Fibroblast of villous mesenchyme (primary cell): Measurements from ENCODE around the gene EDAR. TPM values are rescaled to one million over a fixed set of nuclear protein-coding genes. Genes with fewer than 3 reads are reported as not detected.

Experiments used
- DNase-seq: peaks from one replicate; pipeline ENCODE4 v3.0.0-alpha.2; 2010; ENCODE audit warnings: low read depth
- H3K4me3 ChIP-seq: 2 replicates; pipeline ENCODE4 v1.5.1; 2011; ENCODE audit warnings: low read depth, mild to moderate bottlenecking, low read length
- total RNA-seq: library from RNA; depleted of rRNA; stranded (reverse); fragments of >200 nt; gene quantifications from 2 replicates; pipeline ENCODE4 v1.2.3, GENCODE V29; 2012
- TF ChIP-seq, protein P1 (sequence below): IDR thresholded peaks from 2 replicates; pipeline ENCODE4 v1.5.1; 2012; ENCODE audit warnings: low read depth, mild to moderate bottlenecking, low read length; ENCODE audit not compliant: insufficient read depth

The EDAR gene
- total RNA-seq, 1 donor: not detected

- H3K4me3 ChIP-seq: no peak overlapping the region
- no peak for DNase-seq
- TF ChIP-seq, protein P1, sequence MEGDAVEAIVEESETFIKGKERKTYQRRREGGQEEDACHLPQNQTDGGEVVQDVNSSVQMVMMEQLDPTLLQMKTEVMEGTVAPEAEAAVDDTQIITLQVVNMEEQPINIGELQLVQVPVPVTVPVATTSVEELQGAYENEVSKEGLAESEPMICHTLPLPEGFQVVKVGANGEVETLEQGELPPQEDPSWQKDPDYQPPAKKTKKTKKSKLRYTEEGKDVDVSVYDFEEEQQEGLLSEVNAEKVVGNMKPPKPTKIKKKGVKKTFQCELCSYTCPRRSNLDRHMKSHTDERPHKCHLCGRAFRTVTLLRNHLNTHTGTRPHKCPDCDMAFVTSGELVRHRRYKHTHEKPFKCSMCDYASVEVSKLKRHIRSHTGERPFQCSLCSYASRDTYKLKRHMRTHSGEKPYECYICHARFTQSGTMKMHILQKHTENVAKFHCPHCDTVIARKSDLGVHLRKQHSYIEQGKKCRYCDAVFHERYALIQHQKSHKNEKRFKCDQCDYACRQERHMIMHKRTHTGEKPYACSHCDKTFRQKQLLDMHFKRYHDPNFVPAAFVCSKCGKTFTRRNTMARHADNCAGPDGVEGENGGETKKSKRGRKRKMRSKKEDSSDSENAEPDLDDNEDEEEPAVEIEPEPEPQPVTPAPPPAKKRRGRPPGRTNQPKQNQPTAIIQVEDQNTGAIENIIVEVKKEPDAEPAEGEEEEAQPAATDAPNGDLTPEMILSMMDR: no peak
Observed at GRCh38 chr2:108910541-108911396, 78.3 kb downstream of the EDAR start.

- H3K4me3 ChIP-seq: no peak overlapping the region
- no peak for DNase-seq
- TF ChIP-seq, protein P1: no peak
Observed at GRCh38 chr2:108910011-108910431, 79.0 kb downstream of the EDAR start.

DNA sequence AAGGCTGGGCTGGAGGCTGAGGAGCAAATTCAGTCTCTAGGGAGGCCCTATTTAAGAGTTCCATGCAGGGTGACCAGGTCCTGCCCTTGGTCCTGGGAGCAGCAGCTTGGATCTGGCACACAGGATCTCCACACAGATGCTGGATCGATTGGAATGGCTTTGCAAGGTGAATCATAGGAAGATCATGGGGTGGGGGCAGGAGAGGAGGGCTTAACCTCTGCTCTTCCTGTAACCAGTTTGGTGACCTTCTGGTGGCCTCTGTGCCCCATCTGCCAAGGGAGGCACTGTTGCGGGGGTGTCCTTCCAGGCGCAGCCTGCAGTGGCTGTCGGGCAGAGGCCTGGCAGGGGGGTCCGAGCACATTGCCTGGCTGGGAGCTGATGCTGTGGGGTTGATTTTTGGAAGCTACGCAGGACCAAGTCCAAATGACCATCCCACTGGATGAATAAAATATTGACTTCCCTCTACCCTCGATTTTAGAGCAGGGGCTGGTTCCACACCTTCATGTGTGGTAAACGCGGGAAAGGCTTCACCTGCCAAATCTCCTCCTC, 79.7 kb downstream of the EDAR start:
- H3K4me3 ChIP-seq: no peak overlapping the region
- no peak for DNase-seq
- TF ChIP-seq, protein P1: no peak

DNA sequence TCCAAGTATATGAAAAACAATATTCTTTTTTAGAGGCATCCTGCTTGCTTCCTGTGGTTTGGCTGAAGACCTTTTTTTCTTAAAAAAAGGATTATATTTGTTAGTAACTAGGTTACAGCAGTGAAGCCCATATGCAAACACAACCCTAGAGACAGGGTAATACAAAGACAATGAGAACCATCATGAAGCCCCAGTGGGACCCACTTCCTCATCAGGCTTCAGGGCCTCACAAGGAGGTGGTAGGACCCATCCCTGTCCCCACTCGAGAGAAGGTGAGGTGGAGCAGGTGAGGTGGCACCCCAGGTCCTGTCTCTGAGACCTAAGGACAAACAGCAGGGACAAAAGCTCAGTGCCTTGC, 80.3 kb downstream of the EDAR start:
- DNase-seq: no peak
- TF ChIP-seq, protein P1: no peak
- H3K4me3 ChIP-seq: no peak overlapping the region

DNA sequence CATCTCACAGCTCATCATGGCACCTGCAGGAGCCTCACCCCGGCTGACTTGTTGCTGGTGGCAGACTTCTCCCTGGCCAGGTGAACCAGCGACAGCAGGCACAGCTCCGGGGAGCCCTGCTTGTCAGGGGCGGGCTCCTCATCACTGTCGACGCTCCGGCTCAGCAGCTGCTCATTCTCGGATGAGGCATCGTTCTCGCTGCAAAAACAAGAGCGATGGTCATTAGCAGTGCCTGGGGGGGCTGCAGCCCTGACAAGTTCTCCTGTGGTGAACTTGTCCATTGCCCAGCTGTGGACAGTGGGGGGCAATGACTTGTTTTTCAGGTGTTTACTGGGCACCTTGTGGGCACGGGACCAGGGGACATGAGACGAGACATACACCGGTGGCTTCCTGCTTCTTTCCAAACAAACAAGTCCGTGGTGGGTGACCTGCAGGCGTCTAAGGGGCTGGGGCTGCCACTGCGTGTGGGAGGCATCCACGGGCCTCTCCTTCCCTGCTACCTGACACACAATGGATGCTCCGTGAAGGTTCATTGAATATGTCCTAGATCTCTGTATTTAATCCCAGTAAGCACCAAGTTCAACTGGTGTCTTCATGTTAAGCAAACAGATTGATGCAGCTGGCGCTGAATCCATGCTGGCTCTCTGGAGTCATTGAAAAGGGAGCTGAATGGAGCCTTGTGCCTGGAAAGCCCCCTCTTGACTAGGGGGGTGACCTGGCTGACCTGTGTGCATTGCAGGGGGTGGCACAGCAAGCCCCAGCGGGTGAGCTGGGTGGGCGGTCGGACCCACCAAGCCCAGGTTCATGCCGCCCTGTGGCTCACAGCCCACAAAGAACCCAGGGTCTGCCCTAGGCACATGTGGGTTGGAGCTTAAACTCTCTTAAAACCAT, 81.0 kb downstream of the EDAR start:
- DNase-seq: no peak
- TF ChIP-seq, protein P1: no peak
- H3K4me3 ChIP-seq: no peak overlapping the region

- TF ChIP-seq, protein P1: no peak
- H3K4me3 ChIP-seq: no peak overlapping the region
- no peak for DNase-seq
Observed at GRCh38 chr2:108906403-108907077, 82.5 kb downstream of the EDAR start.
